HCT116 (cell line): ENCODE results near the gene CDC45.

Source experiments
- CTCF ChIP-seq, 3 experiments: fragments of 200-600 bp in 1 of 3; sonication (generic) in 1 of 3; IDR thresholded peaks in 2 of 3; conservative IDR thresholded peaks in 1 of 3; 2 replicates each; pipeline ENCODE4 v1.5.1; 2012 to 2017; ENCODE audit warnings: low read depth in 2 of 3, low read length in 2 of 3, antibody characterized with exemption in 1 of 3, borderline replicate concordance in 1 of 3, control low read depth in 1 of 3, mild to moderate bottlenecking in 1 of 3, mixed read lengths in 1 of 3, mixed run types in 1 of 3, moderate library complexity in 1 of 3; ENCODE audit not compliant: insufficient read depth in 1 of 3
- EZH2 ChIP-seq: fragments of 200-600 bp; sonication (generic); IDR thresholded peaks from 2 replicates; pipeline ENCODE4 v1.6.1; 2017; ENCODE audit warnings: antibody characterized with exemption, mixed run types
- JUND ChIP-seq: IDR thresholded peaks from 2 replicates; pipeline ENCODE4 v1.6.1; 2012
- RAD21 ChIP-seq: IDR thresholded peaks from 2 replicates; pipeline ENCODE4 v1.6.1; 2012; ENCODE audit warnings: low read depth, mild to moderate bottlenecking
- ZNF274 ChIP-seq: fragments of 200-500 bp; sonication (Bioruptor generic); IDR thresholded peaks from 2 replicates; pipeline ENCODE4 v1.6.1; 2014; ENCODE audit warnings: mild to moderate bottlenecking, low read depth, low read length, inconsistent platforms
- TF ChIP-seq, protein P1 (sequence below): IDR thresholded peaks from 2 replicates; pipeline ENCODE4 v1.6.1; 2012

GRCh38 chr22:19535001-19535400, 55.3 kb downstream of the CDC45 start:
- no peak for TF ChIP-seq CTCF (IDR thresholded peaks at IDR 0.05 in 2 of 3, conservative IDR thresholded peaks at IDR 0.05 in 1 of 3; ENCODE audit: borderline replicate concordance in 1 of 3, insufficient read depth in 1 of 3, low read depth in 2 of 3, low read length in 2 of 3)
- no peak for TF ChIP-seq RAD21
- TF ChIP-seq, protein P1, sequence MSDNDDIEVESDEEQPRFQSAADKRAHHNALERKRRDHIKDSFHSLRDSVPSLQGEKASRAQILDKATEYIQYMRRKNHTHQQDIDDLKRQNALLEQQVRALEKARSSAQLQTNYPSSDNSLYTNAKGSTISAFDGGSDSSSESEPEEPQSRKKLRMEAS = no peak
- no peak for TF ChIP-seq EZH2
- TF ChIP-seq JUND = no peak
- no peak for TF ChIP-seq ZNF274
